PC-3 (cell line): Measurements from ENCODE around the gene MAP2K1.

ENCODE experiments used
- EZH2 ChIP-seq: fragments of 300-600 bp; sonication (generic); IDR thresholded peaks from one replicate; pipeline ENCODE4 v1.6.1; 2017; ENCODE audit warnings: antibody characterized with exemption, mild to moderate bottlenecking, low read length; ENCODE audit not compliant: unreplicated experiment
- TF ChIP-seq, protein P1 (sequence below): fragments of 300-600 bp; sonication (generic); conservative IDR thresholded peaks from 2 replicates; pipeline ENCODE4 v1.5.1; 2017; ENCODE audit warnings: antibody characterized with exemption, low read depth, mild to moderate bottlenecking, low read length

DNA sequence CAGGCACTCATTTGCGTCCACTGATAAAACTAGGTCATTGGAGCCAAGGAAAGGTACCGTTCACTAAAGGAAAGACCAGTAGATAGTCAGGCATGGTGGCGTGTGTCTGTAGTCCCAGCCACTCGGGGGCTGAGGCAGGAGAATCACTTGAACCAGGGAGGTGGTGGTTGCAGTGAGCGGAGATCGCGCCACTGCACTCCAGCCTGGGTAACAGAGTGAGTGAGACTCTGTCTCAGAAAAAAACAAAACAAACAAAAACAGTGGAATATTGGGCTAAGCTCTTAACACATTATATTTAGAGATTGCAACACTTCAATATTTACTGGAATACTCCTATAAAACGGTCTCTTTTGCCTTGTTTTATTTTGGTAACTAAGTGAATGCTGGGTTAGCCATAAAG lies 17.4 kb downstream of the MAP2K1 start:
- no peak for TF ChIP-seq EZH2
- TF ChIP-seq, protein P1, sequence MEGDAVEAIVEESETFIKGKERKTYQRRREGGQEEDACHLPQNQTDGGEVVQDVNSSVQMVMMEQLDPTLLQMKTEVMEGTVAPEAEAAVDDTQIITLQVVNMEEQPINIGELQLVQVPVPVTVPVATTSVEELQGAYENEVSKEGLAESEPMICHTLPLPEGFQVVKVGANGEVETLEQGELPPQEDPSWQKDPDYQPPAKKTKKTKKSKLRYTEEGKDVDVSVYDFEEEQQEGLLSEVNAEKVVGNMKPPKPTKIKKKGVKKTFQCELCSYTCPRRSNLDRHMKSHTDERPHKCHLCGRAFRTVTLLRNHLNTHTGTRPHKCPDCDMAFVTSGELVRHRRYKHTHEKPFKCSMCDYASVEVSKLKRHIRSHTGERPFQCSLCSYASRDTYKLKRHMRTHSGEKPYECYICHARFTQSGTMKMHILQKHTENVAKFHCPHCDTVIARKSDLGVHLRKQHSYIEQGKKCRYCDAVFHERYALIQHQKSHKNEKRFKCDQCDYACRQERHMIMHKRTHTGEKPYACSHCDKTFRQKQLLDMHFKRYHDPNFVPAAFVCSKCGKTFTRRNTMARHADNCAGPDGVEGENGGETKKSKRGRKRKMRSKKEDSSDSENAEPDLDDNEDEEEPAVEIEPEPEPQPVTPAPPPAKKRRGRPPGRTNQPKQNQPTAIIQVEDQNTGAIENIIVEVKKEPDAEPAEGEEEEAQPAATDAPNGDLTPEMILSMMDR = no peak
